HG02870 (cell line): ENCODE measurements around the gene COL4A6.
"Not testable (repeated sequence)": the region's sequence is repeated elsewhere in the genome, so short reads cannot be mapped to it uniquely, and the experiment has no call there.

Experiments
- ATAC-seq: cut with Tn5 transposase; IDR thresholded peaks from one replicate; pipeline ENCODE4 v1.9.1; 2021; ENCODE audit warnings: mild to moderate bottlenecking, moderate library complexity; ENCODE audit not compliant: unreplicated experiment

The COL4A6 gene

DNA sequence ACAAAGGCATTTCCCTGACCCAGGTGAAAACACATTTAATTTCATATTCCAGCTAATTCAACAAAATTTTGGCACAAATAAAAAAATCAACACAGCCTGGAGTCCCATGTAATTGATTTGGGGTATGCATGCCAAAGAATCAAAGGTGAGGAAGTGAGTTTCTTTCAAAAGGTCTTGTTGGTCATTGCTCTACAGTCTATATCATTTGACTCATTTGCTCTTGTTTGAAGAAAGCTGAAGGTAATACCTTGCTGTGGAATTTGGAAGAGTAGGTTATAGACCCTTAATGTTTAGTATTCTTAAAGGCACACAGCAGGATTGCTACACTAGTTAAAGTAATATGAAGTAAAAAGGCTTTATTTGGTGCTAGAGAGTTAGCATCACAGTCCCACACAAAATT is 25.4 kb downstream of the COL4A6 start:
- no peak for ATAC-seq

DNA sequence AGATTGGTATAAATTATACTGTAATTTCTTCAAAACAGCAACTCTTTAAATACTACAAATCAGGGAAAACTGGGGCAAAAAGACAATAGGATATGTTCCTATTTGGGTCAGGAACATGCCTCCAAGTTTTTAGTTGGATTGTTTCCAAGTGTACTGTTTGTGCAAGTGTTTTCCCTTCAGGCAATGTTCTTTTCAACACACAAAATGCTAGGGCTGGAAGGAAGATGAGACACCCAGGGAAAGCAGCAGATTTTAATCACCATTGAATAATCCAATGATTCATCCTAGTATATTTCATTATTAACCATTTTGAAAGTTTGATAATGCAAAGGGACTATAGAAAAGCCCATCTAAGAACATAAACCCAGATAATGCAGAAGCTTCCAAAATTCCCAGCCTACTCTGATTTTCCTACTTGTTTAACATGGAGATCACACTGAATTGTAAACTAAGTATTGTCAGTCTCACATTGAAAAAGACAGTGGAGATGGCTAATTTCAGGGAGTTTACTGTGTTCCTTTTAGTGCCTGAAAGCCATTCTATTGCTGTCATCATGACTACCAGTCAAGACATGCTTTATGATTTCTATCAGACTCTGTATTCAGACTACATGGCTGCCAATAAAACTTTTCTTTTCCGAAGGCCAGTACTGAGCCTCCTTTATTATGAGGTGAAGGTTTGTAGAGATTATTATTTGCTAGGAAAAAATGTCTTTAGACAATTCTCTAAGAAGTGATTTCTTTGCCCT is 38.6 kb downstream of the COL4A6 start:
- ATAC-seq: no peak

GRCh38 chrX:108397627-108398391 is 40.4 kb downstream of the COL4A6 start:
- no peak for ATAC-seq

DNA sequence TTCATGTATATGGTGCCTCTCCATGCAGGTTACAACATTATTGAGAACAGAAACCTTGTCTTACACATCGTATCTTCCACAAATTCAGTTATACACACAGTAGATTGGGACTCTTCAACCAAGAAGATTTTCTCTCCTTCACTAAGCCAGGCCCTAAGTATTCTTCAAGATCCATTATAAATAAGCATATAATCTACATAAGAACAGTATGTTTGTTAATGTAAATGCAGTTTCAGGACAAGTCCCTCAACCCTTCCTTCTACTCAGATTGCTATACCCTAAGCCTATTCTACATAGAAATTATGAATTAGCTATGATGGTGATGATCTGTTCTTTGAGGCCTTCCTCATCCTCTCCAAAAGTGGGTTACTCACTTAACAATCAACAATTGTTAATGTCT is 41.2 kb downstream of the COL4A6 start:
- ATAC-seq: no peak

- ATAC-seq: no peak
Measured at GRCh38 chrX:108396188-108396891, 41.9 kb downstream of the COL4A6 start.

- ATAC-seq: not testable (repeated sequence)
Measured at GRCh38 chrX:108390976-108391717, 47.1 kb downstream of the COL4A6 start.

DNA sequence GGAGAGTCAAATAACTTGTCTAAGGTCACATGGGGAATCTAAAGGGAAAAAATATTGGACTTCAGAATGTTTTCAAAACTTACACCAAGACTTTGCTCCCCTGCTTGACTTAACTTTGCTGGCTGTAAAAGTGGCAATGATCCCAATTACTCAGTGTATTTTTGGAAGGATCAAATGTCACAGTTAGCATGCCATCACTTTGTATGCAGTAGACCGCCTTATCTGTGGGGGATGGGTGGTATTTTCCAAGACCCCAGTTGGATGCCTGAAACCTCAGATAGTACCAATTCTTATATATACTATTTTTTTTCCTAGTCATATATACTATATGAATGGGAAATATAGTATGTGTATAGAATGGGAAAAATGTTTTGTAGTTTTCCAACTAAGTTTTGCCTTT is 53.4 kb downstream of the COL4A6 start:
- ATAC-seq: no peak

DNA sequence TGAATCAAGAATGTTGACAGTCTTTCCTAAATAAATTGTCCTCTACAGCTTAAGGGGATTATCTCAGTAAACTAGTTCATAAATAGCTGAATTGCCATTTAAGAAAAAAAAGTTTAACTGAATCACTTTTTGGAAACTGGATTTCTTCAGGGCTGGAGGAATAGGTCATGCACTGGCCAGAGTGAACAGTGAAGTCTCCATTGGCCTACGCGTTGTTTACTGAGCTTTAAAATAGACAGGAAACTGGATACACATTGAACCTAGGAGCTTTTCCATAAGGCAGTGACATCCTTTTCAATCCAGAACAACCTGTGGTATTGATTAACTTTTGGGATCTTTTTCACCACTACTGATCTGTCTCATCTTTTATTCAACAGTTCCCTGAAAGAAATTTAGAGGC is 58.0 kb downstream of the COL4A6 start:
- no peak for ATAC-seq

- ATAC-seq: not testable (repeated sequence)
Measured at GRCh38 chrX:108376821-108377220, 61.4 kb downstream of the COL4A6 start.

DNA sequence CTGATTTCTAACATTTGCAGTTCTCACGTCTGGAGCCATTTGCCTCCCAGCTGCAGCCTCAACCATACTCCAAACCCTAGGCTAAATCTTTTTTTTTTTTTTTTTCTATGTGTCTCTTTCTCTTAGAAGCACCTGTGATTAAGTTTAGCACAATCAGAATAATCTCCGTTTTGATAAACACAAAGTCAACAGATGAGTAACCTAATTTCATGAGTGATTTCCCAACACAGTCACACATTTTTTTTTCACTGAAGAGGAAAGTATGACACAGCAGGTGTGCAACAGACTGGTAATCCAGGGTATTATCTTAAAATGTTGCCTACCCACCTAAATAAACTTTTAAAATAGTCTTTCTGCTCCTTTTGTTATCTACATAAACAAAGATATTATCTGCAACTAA is 62.6 kb downstream of the COL4A6 start:
- not testable (repeated sequence) for ATAC-seq

DNA sequence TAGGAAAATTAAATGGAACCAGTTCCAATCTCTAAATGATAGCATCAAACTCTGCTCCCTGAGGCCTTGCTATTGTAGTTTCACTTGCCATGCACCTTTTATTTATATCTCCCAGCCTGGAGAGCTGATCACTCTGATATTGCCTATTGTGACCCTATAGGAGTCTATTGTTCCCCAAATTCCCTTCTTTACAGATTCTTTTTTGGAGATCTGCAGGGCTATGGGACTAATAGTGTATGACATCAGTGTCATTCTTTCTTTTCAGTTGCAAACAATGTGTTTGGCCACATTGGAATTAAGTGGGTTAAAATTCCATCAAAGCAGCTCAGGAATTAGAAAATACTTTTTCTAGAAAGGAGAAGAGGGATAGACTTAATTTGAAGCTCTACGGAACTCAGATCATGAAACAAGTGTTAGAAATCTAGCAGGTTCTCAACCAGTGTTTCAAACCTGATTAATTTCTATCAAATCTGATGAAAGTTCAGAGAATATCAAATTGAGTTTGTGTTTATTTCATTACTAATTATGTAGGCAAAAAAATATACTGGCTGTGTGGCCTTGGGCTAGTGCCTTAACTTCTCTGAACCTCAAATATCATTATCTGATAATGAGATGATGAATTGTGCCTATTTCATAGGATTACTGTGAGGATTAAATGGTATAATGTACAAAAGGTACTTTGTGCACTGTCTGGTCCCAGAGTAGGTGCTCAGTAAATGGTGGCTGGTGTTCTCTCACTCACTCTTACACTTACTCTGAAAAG is 71.4 kb downstream of the COL4A6 start:
- no peak for ATAC-seq

GRCh38 chrX:108362026-108362425 is 76.2 kb downstream of the COL4A6 start:
- ATAC-seq: no peak

DNA sequence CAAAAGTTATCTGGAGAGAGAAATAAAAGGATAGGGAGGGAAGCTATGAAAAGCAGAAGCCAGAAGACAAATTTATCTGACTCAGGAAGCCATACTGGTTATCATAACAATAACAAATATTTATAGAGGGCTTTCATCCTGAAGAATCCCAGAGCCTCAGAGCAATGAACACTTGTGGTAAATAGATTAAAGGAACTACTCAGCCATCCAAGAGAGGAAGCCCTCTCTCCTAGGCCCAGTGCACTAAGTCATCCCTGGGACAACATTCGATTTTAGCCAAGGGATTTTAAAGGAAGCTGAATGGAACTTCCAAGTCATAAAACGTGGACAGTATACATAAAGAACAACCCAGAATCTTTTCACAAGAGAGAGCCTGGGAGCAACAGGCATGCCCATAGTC is 76.9 kb downstream of the COL4A6 start:
- ATAC-seq: no peak

- no peak for ATAC-seq
Measured at GRCh38 chrX:108359806-108360602, 78.2 kb downstream of the COL4A6 start.

- ATAC-seq: no peak
Measured at GRCh38 chrX:108353452-108353851, 84.8 kb downstream of the COL4A6 start.

GRCh38 chrX:108349210-108349609 is 89.0 kb downstream of the COL4A6 start:
- ATAC-seq: no peak

DNA sequence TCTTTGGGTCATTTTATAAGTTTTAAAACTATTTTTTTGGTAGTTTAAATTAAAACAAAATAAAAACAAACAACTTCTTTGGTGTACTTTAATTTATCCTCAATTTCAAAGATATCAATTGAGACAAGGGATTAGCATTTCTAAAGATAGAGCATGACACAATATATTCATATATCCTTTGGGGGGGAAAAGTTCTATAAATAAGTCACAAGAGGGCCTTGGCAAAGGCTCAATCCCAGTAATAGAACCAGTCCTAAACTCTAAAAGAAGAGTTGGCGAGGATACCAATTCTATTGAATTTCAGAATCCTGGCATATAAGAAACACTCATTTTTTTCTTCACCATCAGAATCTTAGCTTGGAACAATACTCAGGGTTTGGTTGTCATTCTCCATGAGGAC is 89.7 kb downstream of the COL4A6 start:
- no peak for ATAC-seq

- ATAC-seq: no peak
Measured at GRCh38 chrX:108347800-108348199, 90.4 kb downstream of the COL4A6 start.

- no peak for ATAC-seq
Measured at GRCh38 chrX:108344216-108344615, 94.0 kb downstream of the COL4A6 start.

DNA sequence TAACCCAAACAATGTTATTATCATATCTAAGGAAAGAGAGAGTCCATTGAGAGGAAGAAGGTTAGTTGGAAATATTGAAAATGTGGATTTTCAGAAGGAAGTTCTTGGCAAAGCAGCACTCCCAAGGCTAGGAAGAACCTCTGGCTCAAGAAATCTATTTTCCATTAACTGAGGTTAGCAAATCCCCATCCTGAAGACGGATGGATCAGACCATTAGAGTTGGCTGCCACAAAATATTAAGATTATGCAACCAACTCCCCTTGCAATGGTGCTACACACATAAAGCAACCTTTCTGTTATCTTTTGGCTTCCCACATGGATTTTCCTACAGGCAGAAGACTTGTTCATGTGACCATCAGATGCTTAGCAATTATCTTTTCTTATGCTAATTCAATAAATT is 96.3 kb downstream of the COL4A6 start:
- no peak for ATAC-seq
